H1 (cell line): ENCODE results near the gene USP13. TPM values are rescaled to one million over a fixed set of nuclear protein-coding genes. Genes with fewer than 3 reads are reported as not detected.

Experiments
- CTCF ChIA-PET: fragments of 300-600 bp; sonication (Branson Sonifier 250); formaldehyde crosslinking; loops from one replicate; lab custom pipeline; 2021; ENCODE audit not compliant: partially characterized antibody; lab: Charles Lee
- POLR2A ChIA-PET: fragments of 300-600 bp; sonication (Branson Sonifier 250); formaldehyde crosslinking; loops from one replicate; lab custom pipeline; 2021; ENCODE audit warnings: inconsistent platforms; ENCODE audit not compliant: partially characterized antibody; lab: Charles Lee
- DNase-seq, 2 experiments: peaks; one replicate each; pipeline versions ENCODE4 v3.0.0 to v3.0.0-alpha.2; 2010 to 2022; ENCODE audit warnings: low spot score in 2 of 2, low read depth in 1 of 2, mixed read lengths in 1 of 2
- FAIRE-seq: peaks from 2 replicates; lab custom pipeline; 2011; peaks lifted over from hg19 to GRCh38; lab: Jason Lieb, UNC
- H2AFZ ChIP-seq: 2 replicates; pipeline ENCODE4 v1.8.1; 2012; ENCODE audit warnings: low read length, inconsistent platforms
- H2AK5ac ChIP-seq: 2 replicates; pipeline ENCODE4 v1.6.1; 2013; ENCODE audit warnings: low read depth, low read length
- H2BK120ac ChIP-seq: replicated peaks from 2 replicates; pipeline ENCODE3; 2013; ENCODE audit warnings: low read depth, low read length, inconsistent platforms
- H2BK12ac ChIP-seq: 2 replicates; pipeline ENCODE4 v1.6.1; 2013; ENCODE audit warnings: low read depth, low read length
- H2BK15ac ChIP-seq: 2 replicates; pipeline ENCODE4 v1.6.1; 2013; ENCODE audit warnings: low read length
- H2BK20ac ChIP-seq: 2 replicates; pipeline ENCODE4 v1.6.1; 2013; ENCODE audit warnings: low read length
- H2BK5ac ChIP-seq: 2 replicates; pipeline ENCODE4 v1.6.1; 2013; ENCODE audit warnings: low read depth, low read length
- H3K14ac ChIP-seq: 2 replicates; pipeline ENCODE4 v1.6.1; 2013; ENCODE audit warnings: inconsistent platforms; ENCODE audit not compliant: insufficient read length
- H3K18ac ChIP-seq: 2 replicates; pipeline ENCODE4 v1.6.1; 2013; ENCODE audit warnings: low read length; ENCODE audit errors: extremely low read depth
- H3K23ac ChIP-seq: 2 replicates; pipeline ENCODE4 v1.6.1; 2013; ENCODE audit warnings: inconsistent platforms; ENCODE audit not compliant: insufficient read length
- H3K23me2 ChIP-seq: 2 replicates; pipeline ENCODE4 v1.6.1; 2013; ENCODE audit warnings: low read depth, low read length
- H3K27ac ChIP-seq: 2 replicates; pipeline ENCODE4 v1.6.1; 2011; ENCODE audit warnings: low read depth, low read length, inconsistent platforms
- H3K27me3 ChIP-seq, 4 experiments: replicated peaks in 1 of 4; 1 replicate in 1 of 4; 2 replicates in 3 of 4; pipeline versions ENCODE4 v1.6.1 to v1.8.1; 2011 to 2013; ENCODE audit warnings: low read length in 3 of 4, mild to moderate bottlenecking in 3 of 4, inconsistent platforms in 2 of 4, mixed read lengths in 2 of 4, moderate library complexity in 1 of 4; ENCODE audit not compliant: control insufficient read depth in 3 of 4, insufficient read depth in 3 of 4; ENCODE audit errors: extremely low read depth in 1 of 4
- H3K36me3 ChIP-seq, 4 experiments: 2 replicates each; pipeline versions ENCODE4 v1.6.1 to v1.8.1; 2011 to 2013; ENCODE audit warnings: mild to moderate bottlenecking in 4 of 4, low read length in 3 of 4, moderate library complexity in 2 of 4, control low read depth in 1 of 4, inconsistent platforms in 1 of 4; ENCODE audit not compliant: insufficient read depth in 4 of 4, control insufficient read depth in 2 of 4
- H3K4ac ChIP-seq: replicated peaks from 2 replicates; pipeline ENCODE3; 2013; ENCODE audit warnings: low read length, low read depth, mixed read lengths, inconsistent platforms; ENCODE audit not compliant: insufficient read length
- H3K4me1 ChIP-seq, 4 experiments: replicated peaks in 1 of 4; 1 replicate in 1 of 4; 2 replicates in 3 of 4; pipeline versions ENCODE4 v1.6.1 to v1.8.1; 2011 to 2013; ENCODE audit warnings: low read length in 3 of 4, inconsistent platforms in 2 of 4, mixed read lengths in 1 of 4; ENCODE audit not compliant: insufficient read depth in 4 of 4, control insufficient read depth in 3 of 4
- H3K4me2 ChIP-seq, 2 experiments: 2 replicates each; pipeline versions ENCODE4 v1.6.1 to v1.8.1; 2011 to 2013; ENCODE audit warnings: low read depth in 2 of 2, low read length in 2 of 2, control low read depth in 1 of 2, inconsistent platforms in 1 of 2, mild to moderate bottlenecking in 1 of 2; ENCODE audit not compliant: insufficient read depth in 1 of 2
- H3K4me3 ChIP-seq, 4 experiments: fragments of 200-600, 300-600 bp in 1 of 4; sonication (generic), shearing (Covaris generic), sonication (Bioruptor Twin) in 1 of 4; 2 replicates each; pipeline versions ENCODE4 v1.5.1 to v1.8.1; 2011 to 2016; ENCODE audit warnings: low read length in 4 of 4, low read depth in 3 of 4, control low read depth in 2 of 4, inconsistent platforms in 2 of 4, mild to moderate bottlenecking in 2 of 4, mixed read lengths in 1 of 4, moderate library complexity in 1 of 4; ENCODE audit not compliant: insufficient read depth in 2 of 4; ENCODE audit errors: extremely low read depth in 1 of 4
- H3K56ac ChIP-seq: replicated peaks from 2 replicates; pipeline ENCODE3; 2013; ENCODE audit warnings: low read depth, mild to moderate bottlenecking, mixed read lengths, low read length, inconsistent platforms; ENCODE audit not compliant: insufficient read length
- H3K79me1 ChIP-seq: 2 replicates; pipeline ENCODE4 v1.6.1; 2013; ENCODE audit warnings: low read depth, low read length, control low read depth
- H3K79me2 ChIP-seq, 2 experiments: 2 replicates each; pipeline versions ENCODE4 v1.6.1 to v1.8.1; 2012 to 2013; ENCODE audit warnings: low read length in 2 of 2, mild to moderate bottlenecking in 2 of 2, inconsistent platforms in 1 of 2; ENCODE audit not compliant: insufficient read depth in 2 of 2, control insufficient read depth in 1 of 2
- H3K9ac ChIP-seq, 4 experiments: replicated peaks in 1 of 4; 1 replicate in 1 of 4; 2 replicates in 3 of 4; pipeline versions ENCODE4 v1.6.1 to v1.8.1; 2011 to 2013; ENCODE audit warnings: low read depth in 3 of 4, low read length in 3 of 4, control low read depth in 2 of 4, mild to moderate bottlenecking in 2 of 4, moderate library complexity in 2 of 4, inconsistent platforms in 1 of 4; ENCODE audit errors: extremely low read depth in 1 of 4
- H3K9me3 ChIP-seq, 2 experiments: 2 replicates each; pipeline versions ENCODE4 v1.6.1 to v1.8.1; 2012 to 2013; ENCODE audit warnings: mild to moderate bottlenecking in 2 of 2, moderate library complexity in 2 of 2, control low read depth in 1 of 2, inconsistent platforms in 1 of 2, low read depth in 1 of 2, low read length in 1 of 2, mixed read lengths in 1 of 2; ENCODE audit not compliant: insufficient read depth in 2 of 2
- H4K20me1 ChIP-seq, 2 experiments: replicated peaks in 1 of 2; 2 replicates each; pipeline versions ENCODE3 to v1.8.1; 2011 to 2013; ENCODE audit warnings: inconsistent platforms in 2 of 2, low read length in 2 of 2, mild to moderate bottlenecking in 1 of 2; ENCODE audit not compliant: insufficient read depth in 2 of 2, control insufficient read depth in 1 of 2
- H4K5ac ChIP-seq: 2 replicates; pipeline ENCODE4 v1.6.1; 2013; ENCODE audit warnings: low read length, low read depth, mixed read lengths, inconsistent platforms; ENCODE audit not compliant: insufficient read length
- H4K8ac ChIP-seq: 2 replicates; pipeline ENCODE4 v1.8.0; 2013; ENCODE audit warnings: mild to moderate bottlenecking, moderate library complexity, low read length, inconsistent platforms; ENCODE audit not compliant: insufficient read depth; ENCODE audit errors: extremely low read depth
- H4K91ac ChIP-seq: replicated peaks from 2 replicates; pipeline ENCODE3; 2013; ENCODE audit warnings: low read length, mixed read lengths, inconsistent platforms; ENCODE audit not compliant: insufficient read length
- ATF3 ChIP-seq: IDR thresholded peaks from 2 replicates; pipeline ENCODE4 v1.6.1; 2011; ENCODE audit warnings: low read depth, mild to moderate bottlenecking, low read length; ENCODE audit not compliant: insufficient read depth
- TCF12 ChIP-seq: IDR thresholded peaks from 2 replicates; pipeline ENCODE4 v1.6.1; 2011; ENCODE audit warnings: low read depth, mild to moderate bottlenecking, low read length
- WGBS, 2 experiments: shearing (Covaris generic) in 1 of 2; methylation state at CpG; one replicate each; pipeline versions ENCODE4 v1.1.6 to v1.1.7; 2013 to 2015; ENCODE audit warnings: low lambda C conversion rate in 2 of 2, mixed read lengths in 2 of 2, inconsistent platforms in 1 of 2, low coverage in 1 of 2, missing lambda C conversion rate in 1 of 2; ENCODE audit not compliant: insufficient replicate concordance in 2 of 2, insufficient coverage in 1 of 2, insufficient read length in 1 of 2; ENCODE audit errors: extremely low coverage in 1 of 2, missing lambda C conversion rate in 1 of 2; 5-methylcytosine and 5-hydroxymethylcytosine counted together
- polyA plus RNA-seq, 7 experiments: library from polyadenylated mRNA; depleted of rRNA in 3 of 7; stranded (reverse) in 5 of 7; unstranded in 2 of 7; fragments of >200 nt in 5 of 7; fragments of 200-250 nt in 2 of 7; gene quantifications; 1 replicate in 5 of 7; 2 replicates in 1 of 7; 4 replicates in 1 of 7; pipeline versions ENCODE4 v1.2.1 to v1.2.3, GENCODE V29; 2011 to 2013; ENCODE audit warnings: missing spikeins in 2 of 7, mixed read lengths in 2 of 7
- total RNA-seq: library from RNA; stranded (reverse); fragmentation: NEBNext Ultra II Directional; extraction: Animal tissue kit (Norgen Biotek cat#: 25700); gene quantifications from 2 replicates; pipeline ENCODE4 v1.2.1, GENCODE V29; 2021

USP13 gene
- total and polyA plus RNA-seq, 2 of the 8 experiments (the other 6 are each of a cell fraction or from before 2014, with no cell fraction given) = 7.9 to 25.9 TPM

DNA sequence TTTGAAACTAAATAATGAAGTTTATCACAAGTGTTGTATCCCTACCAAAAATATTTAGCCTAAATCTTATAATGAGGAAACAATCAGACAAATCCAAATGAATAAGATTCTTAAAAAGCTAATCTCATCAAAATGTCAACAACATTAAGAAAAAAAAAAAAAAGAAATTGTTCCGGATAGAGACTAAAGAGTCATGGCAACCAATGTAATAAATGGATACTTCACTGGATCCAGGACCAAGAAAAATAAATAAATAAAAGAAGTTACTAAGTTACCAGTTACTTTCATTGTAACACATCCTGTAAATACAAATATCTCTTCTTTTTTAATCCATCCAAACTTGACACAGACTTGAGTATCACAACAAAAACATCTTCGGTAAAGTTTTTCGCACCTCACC lies 49.0 kb upstream of the USP13 start:
- WGBS, 2 experiments = 14% methylated on average over 3 of the region's 3 CpGs; no CpG with 5 or more reads in 1 of the 2 experiments
- H2AK5ac ChIP-seq = no peak overlapping the region
- TF ChIP-seq TCF12 = no peak
- TF ChIP-seq ATF3 = no peak
- no peak overlapping the region for H2BK5ac ChIP-seq
- H3K4me1 ChIP-seq = no peaks in the 10 kb centered on the region
- no peak overlapping the region for H3K14ac ChIP-seq
- no peak overlapping the region for H4K91ac ChIP-seq
- H2BK12ac ChIP-seq = no peak overlapping the region
- CTCF ChIA-PET = interaction anchor here (0.6 to 1.3 kb wide), 3 partner anchors 10 to 159 kb away, joined by 3 to 5 read pairs (median 5); no protein-coding TSS in a partner anchor
- H3K27ac ChIP-seq = peak overlapping the region; percentile 93
- no peak overlapping the region for H2BK15ac ChIP-seq
- no peaks in the 10 kb centered on the region for H3K79me1 ChIP-seq
- no peak overlapping the region for H3K23ac ChIP-seq
- peak overlapping the region; percentile 98 to 100 (median 98) for H3K9ac ChIP-seq
- no peak overlapping the region for H2BK120ac ChIP-seq
- H3K36me3 ChIP-seq = peaks cover 4 to 40% (median 21%) of the 10 kb centered on the region in 4 experiments; a peak in 6 of 8 replicates
- H3K4ac ChIP-seq = no peak overlapping the region
- H3K27me3 ChIP-seq = no peaks in the 10 kb centered on the region
- no peak overlapping the region for H4K8ac ChIP-seq
- no peak overlapping the region for H2AFZ ChIP-seq
- no peaks in the 10 kb centered on the region for H4K20me1 ChIP-seq
- peaks cover 0 to 44% of the 10 kb centered on the region in 2 experiments; a peak in 2 of 4 replicates for H3K79me2 ChIP-seq
- no peaks in the 10 kb centered on the region for H3K9me3 ChIP-seq
- H3K23me2 ChIP-seq = peaks cover 4% of the 10 kb centered on the region
- H3K56ac ChIP-seq = no peak overlapping the region
- peak overlapping the region; percentile 81 to 98 (median 98) for H3K4me3 ChIP-seq
- H3K18ac ChIP-seq = no peak overlapping the region
- DNase-seq (no peak), FAIRE-seq (no peak)
- POLR2A ChIA-PET = interaction anchor here (0.6 to 1.5 kb wide), 6 partner anchors 9 to 42 kb away, joined by 3 to 6 read pairs (median 3); partner anchors contain the start of gene ACTL6A
- peak overlapping the region; percentile 60 to 79 for H3K4me2 ChIP-seq
- H4K5ac ChIP-seq = peak overlapping the region; percentile 18
- H2BK20ac ChIP-seq = no peak overlapping the region
